K562 (cell line): ENCODE results near the gene PMPCB. TPM values are rescaled to one million over a fixed set of nuclear protein-coding genes. Genes with fewer than 3 reads are reported as not detected.

ENCODE experiments used
- BRD9 ChIP-seq: fragments of 450-650 bp; IDR thresholded peaks from 2 replicates; pipeline ENCODE4 v1.6.1; 2018; ENCODE audit warnings: low read depth; ENCODE audit not compliant: partially characterized antibody
- GABPA ChIP-seq: fragments of 200-800 bp; sonication (Bioruptor generic); conservative IDR thresholded peaks from 2 replicates; pipeline ENCODE4 v1.6.1; 2016; ENCODE audit warnings: low read depth, missing genetic modification characterization, missing compliant biosample characterization
- HLTF ChIP-seq: fragments of 450-650 bp; IDR thresholded peaks from 2 replicates; pipeline ENCODE4 v1.6.1; 2016
- LARP7 ChIP-seq: fragments of 450-650 bp; IDR thresholded peaks from 2 replicates; pipeline ENCODE4 v1.6.1; 2016
- NCOA1 ChIP-seq: fragments of 450-650 bp; IDR thresholded peaks from 2 replicates; pipeline ENCODE4 v1.6.1; 2016; ENCODE audit warnings: low read depth
- NCOA4 ChIP-seq: fragments of 450-650 bp; IDR thresholded peaks from 2 replicates; pipeline ENCODE4 v1.6.1; 2018; ENCODE audit warnings: mild to moderate bottlenecking; ENCODE audit not compliant: partially characterized antibody
- NR4A1 ChIP-seq, 2 experiments: fragments of 250-450 bp in 1 of 2; fragments of 450-650 bp in 1 of 2; sonication (Bioruptor Pico) in 1 of 2; IDR thresholded peaks; 2 replicates each; pipeline versions ENCODE4 v1.4.0 to v1.6.1; 2016 to 2020; ENCODE audit warnings: mild to moderate bottlenecking in 2 of 2, missing compliant biosample characterization in 1 of 2, missing genetic modification characterization in 1 of 2, moderate library complexity in 1 of 2
- NUFIP1 ChIP-seq: fragments of 450-650 bp; IDR thresholded peaks from 2 replicates; pipeline ENCODE4 v1.6.1; 2018; ENCODE audit not compliant: partially characterized antibody
- RBM15 ChIP-seq: fragments of 200-400 bp; formaldehyde crosslinking; IDR thresholded peaks from 2 replicates; pipeline ENCODE4 v1.6.1; 2018; ENCODE audit warnings: mild to moderate bottlenecking, low read length, moderate library complexity; ENCODE audit not compliant: insufficient read depth
- RFX1 ChIP-seq: fragments of 450-650 bp; IDR thresholded peaks from 2 replicates; pipeline ENCODE4 v1.6.1; 2016; ENCODE audit warnings: mild to moderate bottlenecking, moderate library complexity
- SMAD1 ChIP-seq: fragments of 150-350 bp; IDR thresholded peaks from 2 replicates; pipeline ENCODE4 v1.6.1; 2014; ENCODE audit warnings: low read length, low read depth; ENCODE audit not compliant: partially characterized antibody
- TAF7 ChIP-seq: fragments of 450-650 bp; IDR thresholded peaks from 2 replicates; pipeline ENCODE4 v1.6.1; 2016; ENCODE audit warnings: missing genetic modification characterization, missing compliant biosample characterization
- TEAD4 ChIP-seq, 2 experiments: sonication (generic) in 1 of 2; formaldehyde crosslinking in 1 of 2; IDR thresholded peaks; 2 replicates each; pipeline versions ENCODE4 v1.6.1 to v1.8.0; 2012 to 2022; ENCODE audit warnings: borderline replicate concordance in 1 of 2, inconsistent platforms in 1 of 2, low read length in 1 of 2, mild to moderate bottlenecking in 1 of 2, missing genetic modification reagents in 1 of 2
- ZNF165 ChIP-seq: fragments of 250-450 bp; sonication (Bioruptor Pico); IDR thresholded peaks from 2 replicates; pipeline ENCODE4 v1.4.0; 2020; ENCODE audit warnings: borderline replicate concordance
- ZNF224 ChIP-seq: sonication (generic); formaldehyde crosslinking; IDR thresholded peaks from 2 replicates; pipeline ENCODE4 v1.8.0; 2022; ENCODE audit warnings: mild to moderate bottlenecking, missing genetic modification reagents
- ZNF239 ChIP-seq: fragments of 250-450 bp; sonication (Bioruptor Pico); IDR thresholded peaks from 2 replicates; pipeline ENCODE4 v1.4.0; 2020; ENCODE audit warnings: mild to moderate bottlenecking
- ZNF655 ChIP-seq: fragments of 250-450 bp; sonication (Bioruptor Pico); IDR thresholded peaks from 2 replicates; pipeline ENCODE4 v1.5.0; 2021
- ZNF695 ChIP-seq: fragments of 450-650 bp; formaldehyde crosslinking; IDR thresholded peaks from 2 replicates; pipeline ENCODE4 v1.4.0; 2020; ENCODE audit warnings: mild to moderate bottlenecking, moderate library complexity
- polyA plus RNA-seq, 8 experiments: library from polyadenylated mRNA; depleted of rRNA in 4 of 8; stranded (reverse) in 5 of 8; unstranded in 3 of 8; fragments of >200 nt; fragmentation: Nextera tagmentation in 2 of 8; fragmentation: Illumina TruSeq in 1 of 8; extraction: Ambion mirVana in 2 of 8; extraction: Trizol in 1 of 8; gene quantifications; 2 replicates each; pipeline versions ENCODE4 v1.2.1 to v1.2.3, GENCODE V29; 2011 to 2014; ENCODE audit warnings: inconsistent platforms in 1 of 8, missing spikeins in 1 of 8
- total RNA-seq, 7 experiments: library from RNA; depleted of rRNA in 6 of 7; stranded (reverse); fragments of >200 nt in 6 of 7; fragmentation: Illumina TruSeq in 2 of 7; extraction: Trizol in 2 of 7; gene quantifications; 2 replicates each; pipeline versions ENCODE4 v1.2.1 to v1.2.3, GENCODE V29; 2011 to 2021; ENCODE audit warnings: low replicate concordance in 1 of 7
- TF ChIP-seq, protein P1 (sequence below): sonication (generic); formaldehyde crosslinking; IDR thresholded peaks from 2 replicates; pipeline ENCODE4 v1.8.0; 2023; ENCODE audit warnings: mild to moderate bottlenecking, missing genetic modification reagents
- TF ChIP-seq, protein P2 (sequence below): fragments of 450-650 bp; IDR thresholded peaks from 2 replicates; pipeline ENCODE4 v1.6.1; 2017; ENCODE audit warnings: antibody characterized with exemption, mild to moderate bottlenecking
- TF ChIP-seq, protein P3 (sequence below): fragments of 250-450 bp; sonication (Bioruptor Pico); IDR thresholded peaks from 2 replicates; pipeline ENCODE4 v1.6.1; 2021; ENCODE audit warnings: mild to moderate bottlenecking

The PMPCB gene
- total and polyA plus RNA-seq, 9 of the 15 experiments (the other 6 are each of a cell fraction or from before 2014, with no cell fraction given): 61.2 to 209 (median 105) TPM

- TF ChIP-seq, protein P1, sequence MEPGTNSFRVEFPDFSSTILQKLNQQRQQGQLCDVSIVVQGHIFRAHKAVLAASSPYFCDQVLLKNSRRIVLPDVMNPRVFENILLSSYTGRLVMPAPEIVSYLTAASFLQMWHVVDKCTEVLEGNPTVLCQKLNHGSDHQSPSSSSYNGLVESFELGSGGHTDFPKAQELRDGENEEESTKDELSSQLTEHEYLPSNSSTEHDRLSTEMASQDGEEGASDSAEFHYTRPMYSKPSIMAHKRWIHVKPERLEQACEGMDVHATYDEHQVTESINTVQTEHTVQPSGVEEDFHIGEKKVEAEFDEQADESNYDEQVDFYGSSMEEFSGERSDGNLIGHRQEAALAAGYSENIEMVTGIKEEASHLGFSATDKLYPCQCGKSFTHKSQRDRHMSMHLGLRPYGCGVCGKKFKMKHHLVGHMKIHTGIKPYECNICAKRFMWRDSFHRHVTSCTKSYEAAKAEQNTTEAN (CRISPR knock-in tag): no peak
- TF ChIP-seq TEAD4 (IDR thresholded peaks at IDR 0.05; ENCODE audit: low read length): peak; percentile 70
- peak; percentile 17; the same call in 1 of the 2 replicates for TF ChIP-seq TEAD4 (CRISPR knock-in tag; IDR thresholded peaks at IDR 0.05; ENCODE audit: borderline replicate concordance)
- TF ChIP-seq NUFIP1: no peak
- 0 out of 2 replicates have a peak, but pooled peaks have one; percentile 20 for TF ChIP-seq ZNF695 (CRISPR knock-in tag)
- TF ChIP-seq HLTF: 0 out of 2 replicates have a peak, but pooled peaks have one; percentile 24
- no peak for TF ChIP-seq NCOA4
- 0 out of 2 replicates have a peak, but pooled peaks have one; percentile 5 for TF ChIP-seq ZNF224
- TF ChIP-seq, protein P2, sequence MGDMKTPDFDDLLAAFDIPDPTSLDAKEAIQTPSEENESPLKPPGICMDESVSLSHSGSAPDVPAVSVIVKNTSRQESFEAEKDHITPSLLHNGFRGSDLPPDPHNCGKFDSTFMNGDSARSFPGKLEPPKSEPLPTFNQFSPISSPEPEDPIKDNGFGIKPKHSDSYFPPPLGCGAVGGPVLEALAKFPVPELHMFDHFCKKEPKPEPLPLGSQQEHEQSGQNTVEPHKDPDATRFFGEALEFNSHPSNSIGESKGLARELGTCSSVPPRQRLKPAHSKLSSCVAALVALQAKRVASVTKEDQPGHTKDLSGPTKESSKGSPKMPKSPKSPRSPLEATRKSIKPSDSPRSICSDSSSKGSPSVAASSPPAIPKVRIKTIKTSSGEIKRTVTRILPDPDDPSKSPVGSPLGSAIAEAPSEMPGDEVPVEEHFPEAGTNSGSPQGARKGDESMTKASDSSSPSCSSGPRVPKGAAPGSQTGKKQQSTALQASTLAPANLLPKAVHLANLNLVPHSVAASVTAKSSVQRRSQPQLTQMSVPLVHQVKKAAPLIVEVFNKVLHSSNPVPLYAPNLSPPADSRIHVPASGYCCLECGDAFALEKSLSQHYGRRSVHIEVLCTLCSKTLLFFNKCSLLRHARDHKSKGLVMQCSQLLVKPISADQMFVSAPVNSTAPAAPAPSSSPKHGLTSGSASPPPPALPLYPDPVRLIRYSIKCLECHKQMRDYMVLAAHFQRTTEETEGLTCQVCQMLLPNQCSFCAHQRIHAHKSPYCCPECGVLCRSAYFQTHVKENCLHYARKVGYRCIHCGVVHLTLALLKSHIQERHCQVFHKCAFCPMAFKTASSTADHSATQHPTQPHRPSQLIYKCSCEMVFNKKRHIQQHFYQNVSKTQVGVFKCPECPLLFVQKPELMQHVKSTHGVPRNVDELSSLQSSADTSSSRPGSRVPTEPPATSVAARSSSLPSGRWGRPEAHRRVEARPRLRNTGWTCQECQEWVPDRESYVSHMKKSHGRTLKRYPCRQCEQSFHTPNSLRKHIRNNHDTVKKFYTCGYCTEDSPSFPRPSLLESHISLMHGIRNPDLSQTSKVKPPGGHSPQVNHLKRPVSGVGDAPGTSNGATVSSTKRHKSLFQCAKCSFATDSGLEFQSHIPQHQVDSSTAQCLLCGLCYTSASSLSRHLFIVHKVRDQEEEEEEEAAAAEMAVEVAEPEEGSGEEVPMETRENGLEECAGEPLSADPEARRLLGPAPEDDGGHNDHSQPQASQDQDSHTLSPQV: peak; percentile 62
- TF ChIP-seq NCOA1: peak; percentile 97
- TF ChIP-seq ZNF655 (CRISPR knock-in tag): no peak
- peak; percentile 26 for TF ChIP-seq RFX1
- TF ChIP-seq ZNF165 (CRISPR knock-in tag): 0 out of 2 replicates have a peak, but pooled peaks have one; percentile 73
- TF ChIP-seq, protein P3, sequence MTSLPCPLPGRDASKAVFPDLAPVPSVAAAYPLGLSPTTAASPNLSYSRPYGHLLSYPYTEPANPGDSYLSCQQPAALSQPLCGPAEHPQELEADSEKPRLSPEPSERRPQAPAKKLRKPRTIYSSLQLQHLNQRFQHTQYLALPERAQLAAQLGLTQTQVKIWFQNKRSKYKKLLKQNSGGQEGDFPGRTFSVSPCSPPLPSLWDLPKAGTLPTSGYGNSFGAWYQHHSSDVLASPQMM: no peak
- TF ChIP-seq SMAD1: peak; percentile 20
- TF ChIP-seq TAF7 (tag): peak; percentile 88
- TF ChIP-seq NR4A1 (CRISPR knock-in tag; IDR thresholded peaks at IDR 0.05): 0 out of 2 replicates have a peak, but pooled peaks have one; percentile 63
- peak; percentile 71; the same call in 1 of the 2 replicates for TF ChIP-seq NR4A1 (tag; IDR thresholded peaks at IDR 0.05)
- TF ChIP-seq ZNF239: no peak
- TF ChIP-seq RBM15: no peak
- peak; percentile 96 for TF ChIP-seq GABPA (tag)
- no peak; the same call in none of the 2 replicates for TF ChIP-seq LARP7
- no peak for TF ChIP-seq BRD9
Measured at GRCh38 chr7:103344453-103345149, 47.4 kb downstream of the PMPCB start, which contains the start of gene DNAJC2 (continued).
